Measurements from ENCODE around the gene POLR2I.

POLR2I gene

GRCh38 chr19:36114721-36115452, at the start of gene POLR2I:
Gene POLR2I, minus strand, starts transcription at chr19:36114875. Its CDS starts 19 bp downstream, at chr19:36114856.
- Histone ChIP-seq H3K9me3 (ENCODE audit: control insufficient read depth, low read length) (no peaks in the 10 kb centered on the region), H3K4me1 (ENCODE audit: control insufficient read depth, insufficient read depth, low read length) (peaks cover 15% of the 10 kb centered on the region), H3K9ac (ENCODE audit: low read length) (peak within 1 kb of the TSS; percentile 91), H3K27me3 (replicated peaks; ENCODE audit: control insufficient read depth, insufficient read depth, low read length) (no peaks in the 10 kb centered on the region), H3K36me3 (ENCODE audit: control insufficient read depth, insufficient read depth, low read length, severe bottlenecking) (peaks cover 28% of the 10 kb centered on the region), H3K4me3 (ENCODE audit: low read length) (peak within 1 kb of the TSS; percentile 85)
- DNase-seq (ENCODE audit: low read depth): peak; percentile 100

GRCh38 chr19:36163813-36164212, 49.1 kb upstream of the POLR2I start:
- no peaks in the 10 kb centered on the region for H3K9me3 ChIP-seq (ENCODE audit: control insufficient read depth, low read length)
- H3K27me3 ChIP-seq (replicated peaks; ENCODE audit: control insufficient read depth, insufficient read depth, low read length): no peaks in the 10 kb centered on the region
- no peak for DNase-seq (ENCODE audit: low read depth)
- H3K9ac ChIP-seq (ENCODE audit: low read length): no peak overlapping the region
- peaks cover 6% of the 10 kb centered on the region for H3K36me3 ChIP-seq (ENCODE audit: control insufficient read depth, insufficient read depth, low read length, severe bottlenecking)
- no peak overlapping the region for H3K4me3 ChIP-seq (ENCODE audit: low read length)
- H3K4me1 ChIP-seq (ENCODE audit: control insufficient read depth, insufficient read depth, low read length): no peaks in the 10 kb centered on the region

- H3K9me3 ChIP-seq (ENCODE audit: control insufficient read depth, low read length): no peaks in the 10 kb centered on the region
- DNase-seq (ENCODE audit: low read depth): no peak
- no peak overlapping the region for H3K9ac ChIP-seq (ENCODE audit: low read length)
- H3K36me3 ChIP-seq (ENCODE audit: control insufficient read depth, insufficient read depth, low read length, severe bottlenecking): peaks cover 3% of the 10 kb centered on the region
- no peaks in the 10 kb centered on the region for H3K27me3 ChIP-seq (replicated peaks; ENCODE audit: control insufficient read depth, insufficient read depth, low read length)
- H3K4me3 ChIP-seq (ENCODE audit: low read length): no peak overlapping the region
- no peaks in the 10 kb centered on the region for H3K4me1 ChIP-seq (ENCODE audit: control insufficient read depth, insufficient read depth, low read length)
These were observed 46.3 kb upstream of the POLR2I start for GRCh38 chr19:36160821-36161596.

GRCh38 chr19:36153126-36153525, 38.5 kb upstream of the POLR2I start:
- Histone ChIP-seq H3K36me3 (ENCODE audit: control insufficient read depth, insufficient read depth, low read length, severe bottlenecking) (peaks cover 17% of the 10 kb centered on the region), H3K9ac (ENCODE audit: low read length) (peak overlapping the region; percentile 97), H3K27me3 (replicated peaks; ENCODE audit: control insufficient read depth, insufficient read depth, low read length) (no peaks in the 10 kb centered on the region), H3K4me3 (ENCODE audit: low read length) (peak overlapping the region; percentile 89), H3K4me1 (ENCODE audit: control insufficient read depth, insufficient read depth, low read length) (peaks cover 13% of the 10 kb centered on the region), H3K9me3 (ENCODE audit: control insufficient read depth, low read length) (no peaks in the 10 kb centered on the region)
- DNase-seq (ENCODE audit: low read depth): no peak

DNA sequence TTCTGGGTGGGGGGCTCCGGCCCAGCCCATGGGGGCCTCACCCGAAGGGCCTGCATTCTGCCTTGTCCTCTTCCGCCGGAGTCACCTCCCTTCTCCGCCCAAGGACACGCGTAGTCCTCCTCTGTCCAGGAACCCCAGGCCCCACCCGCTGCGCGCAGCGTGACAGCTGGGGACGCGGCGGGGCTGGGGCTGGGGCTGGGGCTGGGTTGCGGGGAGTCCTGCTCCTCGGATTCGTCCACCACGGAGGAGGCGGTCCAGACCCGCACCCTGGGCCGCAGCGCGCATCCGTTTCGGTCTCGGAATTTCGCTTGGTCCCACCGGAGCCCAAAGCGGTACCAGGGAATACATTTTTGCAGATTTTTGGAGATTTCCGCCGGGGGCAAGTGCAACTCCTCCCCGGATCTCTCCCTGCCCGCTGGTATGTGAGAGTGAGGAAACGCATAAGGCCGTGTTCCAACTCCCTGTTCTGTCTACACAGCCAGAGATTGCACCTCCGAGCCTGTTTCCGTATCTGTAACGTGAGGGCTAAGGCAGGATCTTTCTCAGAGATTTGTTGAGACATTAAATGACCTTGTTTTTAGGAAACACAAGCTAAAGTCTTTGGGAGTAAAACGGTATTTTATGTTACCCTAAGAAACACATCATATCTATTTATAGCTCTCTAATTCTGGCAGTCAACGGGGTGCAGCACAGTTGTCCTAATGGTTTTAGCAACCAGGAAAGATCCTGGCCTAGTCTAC, 37.8 kb upstream of the POLR2I start, which contains the start of gene COX7A1:
Gene COX7A1 (minus strand): TSS at position 96 of the 740 bp plus-strand sequence. CDS start 40 bp downstream, at position 56.
- Histone ChIP-seq H3K4me3 (ENCODE audit: low read length) (peak within 1 kb of the TSS; percentile 89), H3K36me3 (ENCODE audit: control insufficient read depth, insufficient read depth, low read length, severe bottlenecking) (peaks cover 22% of the 10 kb centered on the region), H3K9me3 (ENCODE audit: control insufficient read depth, low read length) (no peaks in the 10 kb centered on the region), H3K27me3 (replicated peaks; ENCODE audit: control insufficient read depth, insufficient read depth, low read length) (no peaks in the 10 kb centered on the region), H3K9ac (ENCODE audit: low read length) (peak within 1 kb of the TSS; percentile 97), H3K4me1 (ENCODE audit: control insufficient read depth, insufficient read depth, low read length) (peaks cover 13% of the 10 kb centered on the region)
- no peak for DNase-seq (ENCODE audit: low read depth)

GRCh38 chr19:36152019-36152351, 37.3 kb upstream of the POLR2I start:
- DNase-seq (ENCODE audit: low read depth): no peak
- H3K36me3 ChIP-seq (ENCODE audit: control insufficient read depth, insufficient read depth, low read length, severe bottlenecking): peaks cover 26% of the 10 kb centered on the region
- H3K4me1 ChIP-seq (ENCODE audit: control insufficient read depth, insufficient read depth, low read length): peaks cover 13% of the 10 kb centered on the region
- no peaks in the 10 kb centered on the region for H3K9me3 ChIP-seq (ENCODE audit: control insufficient read depth, low read length)
- no peaks in the 10 kb centered on the region for H3K27me3 ChIP-seq (replicated peaks; ENCODE audit: control insufficient read depth, insufficient read depth, low read length)
- H3K9ac ChIP-seq (ENCODE audit: low read length): peak overlapping the region; percentile 97
- peak overlapping the region; percentile 89 for H3K4me3 ChIP-seq (ENCODE audit: low read length)

GRCh38 chr19:36151144-36152018, 36.7 kb upstream of the POLR2I start:
- no peaks in the 10 kb centered on the region for H3K27me3 ChIP-seq (replicated peaks; ENCODE audit: control insufficient read depth, insufficient read depth, low read length)
- peak overlapping the region; percentile 89 for H3K4me3 ChIP-seq (ENCODE audit: low read length)
- no peaks in the 10 kb centered on the region for H3K9me3 ChIP-seq (ENCODE audit: control insufficient read depth, low read length)
- DNase-seq (ENCODE audit: low read depth): no peak
- peak overlapping the region; percentile 97 for H3K9ac ChIP-seq (ENCODE audit: low read length)
- peaks cover 32% of the 10 kb centered on the region for H3K36me3 ChIP-seq (ENCODE audit: control insufficient read depth, insufficient read depth, low read length, severe bottlenecking)
- H3K4me1 ChIP-seq (ENCODE audit: control insufficient read depth, insufficient read depth, low read length): peaks cover 13% of the 10 kb centered on the region

GRCh38 chr19:36150586-36150985, 35.9 kb upstream of the POLR2I start:
- no peak for DNase-seq (ENCODE audit: low read depth)
- Histone ChIP-seq H3K4me1 (ENCODE audit: control insufficient read depth, insufficient read depth, low read length) (peaks cover 13% of the 10 kb centered on the region), H3K4me3 (ENCODE audit: low read length) (peak overlapping the region; percentile 89), H3K27me3 (replicated peaks; ENCODE audit: control insufficient read depth, insufficient read depth, low read length) (no peaks in the 10 kb centered on the region), H3K9ac (ENCODE audit: low read length) (peak overlapping the region; percentile 97), H3K36me3 (ENCODE audit: control insufficient read depth, insufficient read depth, low read length, severe bottlenecking) (peaks cover 40% of the 10 kb centered on the region), H3K9me3 (ENCODE audit: control insufficient read depth, low read length) (no peaks in the 10 kb centered on the region)

DNA sequence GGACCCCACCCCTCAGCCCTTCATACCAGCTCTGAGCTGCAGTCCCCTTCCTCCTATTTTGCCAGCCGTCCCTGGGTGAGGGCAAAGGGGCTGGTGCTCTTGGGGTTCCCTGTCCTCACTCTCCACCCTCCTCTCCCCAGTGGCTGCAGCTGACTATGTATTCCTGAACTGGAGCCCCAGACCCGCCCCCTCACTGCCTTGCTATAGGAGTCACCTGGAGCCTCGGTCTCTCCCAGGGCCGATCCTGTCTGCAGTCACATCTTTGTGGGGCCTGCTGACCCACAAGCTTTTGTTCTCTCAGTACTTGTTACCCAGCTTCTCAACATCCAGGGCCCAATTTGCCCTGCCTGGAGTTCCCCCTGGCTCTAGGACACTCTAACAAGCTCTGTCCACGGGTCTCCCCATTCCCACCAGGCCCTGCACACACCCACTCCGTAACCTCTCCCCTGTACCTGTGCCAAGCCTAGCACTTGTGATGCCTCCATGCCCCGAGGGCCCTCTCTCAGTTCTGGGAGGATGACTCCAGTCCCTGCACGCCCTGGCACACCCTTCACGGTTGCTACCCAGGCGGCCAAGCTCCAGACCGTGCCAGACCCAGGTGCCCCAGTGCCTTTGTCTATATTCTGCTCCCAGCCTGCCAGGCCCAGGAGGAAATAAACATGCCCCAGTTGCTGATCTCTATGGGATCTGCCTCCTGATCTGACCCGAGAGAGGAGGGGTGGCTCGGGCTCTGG, 35.2 kb upstream of the POLR2I start:
- no peak overlapping the region for H3K9ac ChIP-seq (ENCODE audit: low read length)
- no peak for DNase-seq (ENCODE audit: low read depth)
- peaks cover 13% of the 10 kb centered on the region for H3K4me1 ChIP-seq (ENCODE audit: control insufficient read depth, insufficient read depth, low read length)
- H3K36me3 ChIP-seq (ENCODE audit: control insufficient read depth, insufficient read depth, low read length, severe bottlenecking): peaks cover 47% of the 10 kb centered on the region
- H3K4me3 ChIP-seq (ENCODE audit: low read length): no peak overlapping the region
- H3K9me3 ChIP-seq (ENCODE audit: control insufficient read depth, low read length): no peaks in the 10 kb centered on the region
- no peaks in the 10 kb centered on the region for H3K27me3 ChIP-seq (replicated peaks; ENCODE audit: control insufficient read depth, insufficient read depth, low read length)

GRCh38 chr19:36144624-36145023, 29.9 kb upstream of the POLR2I start:
- Histone ChIP-seq H3K36me3 (ENCODE audit: control insufficient read depth, insufficient read depth, low read length, severe bottlenecking) (peaks cover 63% of the 10 kb centered on the region), H3K9ac (ENCODE audit: low read length) (no peak overlapping the region), H3K27me3 (replicated peaks; ENCODE audit: control insufficient read depth, insufficient read depth, low read length) (no peaks in the 10 kb centered on the region), H3K4me3 (ENCODE audit: low read length) (no peak overlapping the region), H3K4me1 (ENCODE audit: control insufficient read depth, insufficient read depth, low read length) (peaks cover 8% of the 10 kb centered on the region), H3K9me3 (ENCODE audit: control insufficient read depth, low read length) (no peaks in the 10 kb centered on the region)
- DNase-seq (ENCODE audit: low read depth): no peak

Measured in adipocyte (in vitro differentiated cells).